GM12801 (cell line): Measurements from ENCODE around the gene LAPTM5.

Experiments
- TF ChIP-seq, protein P1 (sequence below): IDR thresholded peaks from one replicate; pipeline ENCODE4 v1.5.1; 2011; ENCODE audit warnings: control low read depth; ENCODE audit not compliant: insufficient read length; ENCODE audit errors: extremely low read depth

The LAPTM5 gene

DNA sequence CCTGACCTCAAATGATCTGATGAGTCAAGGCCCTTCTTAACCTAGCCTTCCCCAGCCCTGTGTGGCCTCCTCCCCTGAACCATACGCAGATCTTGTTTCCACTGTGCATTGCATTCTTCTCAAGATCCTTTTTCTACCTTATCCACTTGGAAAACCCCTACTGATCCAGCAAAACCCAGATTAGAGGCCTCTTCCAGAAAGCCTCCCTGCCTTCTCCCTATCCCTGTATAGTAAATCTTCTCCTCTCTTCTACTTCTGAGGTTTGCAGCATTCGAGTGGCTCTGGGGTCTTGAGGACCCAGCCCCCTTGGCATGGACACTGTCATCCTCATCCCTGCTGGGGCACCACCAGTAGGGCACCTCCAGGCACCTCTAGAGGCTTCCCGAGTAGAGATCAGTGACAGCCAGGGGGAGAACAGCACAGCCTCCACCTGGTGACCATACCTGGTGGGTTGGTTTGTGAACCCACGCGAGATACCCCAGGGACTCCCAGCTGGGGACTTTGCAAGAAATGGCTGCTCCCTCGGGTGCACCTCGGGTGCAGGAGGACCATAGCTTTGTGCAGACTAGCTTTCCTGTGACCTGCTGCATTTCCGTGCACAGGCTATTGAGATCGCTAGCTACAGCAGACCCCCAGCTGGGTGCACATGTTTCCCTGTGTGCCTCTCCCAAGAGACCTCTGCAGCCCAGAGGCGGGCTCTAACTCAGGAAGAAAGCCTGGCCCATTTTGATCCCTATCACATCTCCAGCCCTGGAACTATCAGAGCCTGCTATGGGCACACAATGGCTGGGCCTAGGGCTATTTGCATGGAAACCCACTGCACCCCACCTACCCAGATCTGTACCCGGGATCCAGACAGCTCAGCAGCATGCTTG is 68.4 kb downstream of the LAPTM5 start:
- TF ChIP-seq, protein P1, sequence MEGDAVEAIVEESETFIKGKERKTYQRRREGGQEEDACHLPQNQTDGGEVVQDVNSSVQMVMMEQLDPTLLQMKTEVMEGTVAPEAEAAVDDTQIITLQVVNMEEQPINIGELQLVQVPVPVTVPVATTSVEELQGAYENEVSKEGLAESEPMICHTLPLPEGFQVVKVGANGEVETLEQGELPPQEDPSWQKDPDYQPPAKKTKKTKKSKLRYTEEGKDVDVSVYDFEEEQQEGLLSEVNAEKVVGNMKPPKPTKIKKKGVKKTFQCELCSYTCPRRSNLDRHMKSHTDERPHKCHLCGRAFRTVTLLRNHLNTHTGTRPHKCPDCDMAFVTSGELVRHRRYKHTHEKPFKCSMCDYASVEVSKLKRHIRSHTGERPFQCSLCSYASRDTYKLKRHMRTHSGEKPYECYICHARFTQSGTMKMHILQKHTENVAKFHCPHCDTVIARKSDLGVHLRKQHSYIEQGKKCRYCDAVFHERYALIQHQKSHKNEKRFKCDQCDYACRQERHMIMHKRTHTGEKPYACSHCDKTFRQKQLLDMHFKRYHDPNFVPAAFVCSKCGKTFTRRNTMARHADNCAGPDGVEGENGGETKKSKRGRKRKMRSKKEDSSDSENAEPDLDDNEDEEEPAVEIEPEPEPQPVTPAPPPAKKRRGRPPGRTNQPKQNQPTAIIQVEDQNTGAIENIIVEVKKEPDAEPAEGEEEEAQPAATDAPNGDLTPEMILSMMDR = no peak

DNA sequence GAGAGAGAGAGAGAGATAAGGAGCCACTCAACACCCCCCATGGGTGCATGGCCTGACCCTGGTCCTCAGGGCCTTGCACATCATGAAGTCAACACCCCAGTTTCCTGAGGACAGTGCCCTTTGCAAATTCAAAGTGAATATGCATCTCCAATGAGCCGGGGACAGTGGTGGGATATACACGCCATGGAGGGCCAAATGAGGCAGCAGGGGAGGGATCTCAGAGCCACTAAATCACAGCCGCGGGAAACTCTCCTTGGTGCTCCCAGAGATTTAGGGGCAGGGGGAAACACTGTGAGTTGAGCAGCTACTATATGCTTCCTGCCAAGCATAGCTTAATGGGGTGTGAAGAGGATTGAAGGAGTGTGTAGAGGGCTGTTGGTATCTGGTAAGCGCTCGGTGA is 69.7 kb downstream of the LAPTM5 start:
- TF ChIP-seq, protein P1 = no peak

DNA sequence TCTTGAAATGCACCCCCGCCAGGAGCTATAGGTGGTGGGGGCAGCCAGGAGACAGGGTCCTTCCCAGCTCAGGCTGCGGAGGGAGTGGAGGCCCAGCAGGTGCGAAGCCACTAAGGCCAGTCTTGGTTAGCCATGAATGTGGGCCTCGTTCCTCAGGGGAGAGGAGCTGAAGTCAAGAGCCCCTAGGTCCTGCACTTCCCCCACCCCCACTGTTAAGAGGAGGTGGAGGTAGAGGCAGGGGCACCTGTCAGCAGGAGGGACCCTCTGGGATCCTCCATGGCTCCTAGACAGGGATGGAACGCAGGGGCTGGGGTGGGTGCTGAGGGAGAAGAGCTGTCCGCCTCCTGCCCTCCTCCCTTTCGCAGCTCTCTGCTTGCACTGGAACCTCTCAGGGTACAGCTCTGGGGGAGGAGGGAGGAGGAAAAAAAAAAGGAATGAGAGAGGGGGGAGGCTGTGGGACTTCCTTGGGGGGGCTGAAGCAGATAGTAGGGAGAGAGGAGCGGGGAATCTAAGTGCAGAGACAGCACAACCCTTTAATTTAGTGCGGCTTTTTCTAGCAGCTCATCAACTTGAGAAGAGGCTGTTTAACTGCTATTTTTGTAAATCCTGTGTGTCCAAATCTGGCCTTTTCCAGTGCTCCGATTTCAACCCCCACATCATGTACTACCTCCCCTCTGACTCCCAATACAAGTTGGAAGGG is 71.2 kb downstream of the LAPTM5 start:
- TF ChIP-seq, protein P1 = no peak

GRCh38 chr1:30685796-30686165 is 71.8 kb downstream of the LAPTM5 start:
- TF ChIP-seq, protein P1 = no peak

GRCh38 chr1:30684881-30685795 is 72.4 kb downstream of the LAPTM5 start:
- TF ChIP-seq, protein P1 = no peak

GRCh38 chr1:30684259-30684658 is 73.3 kb downstream of the LAPTM5 start:
- TF ChIP-seq, protein P1 = no peak

GRCh38 chr1:30683699-30684098 is 73.9 kb downstream of the LAPTM5 start:
- TF ChIP-seq, protein P1 = no peak
